Erythroblast (primary cell): ENCODE data around the gene OLA1.

Source experiments
- GATA1 ChIP-seq: IDR thresholded peaks from 2 replicates; pipeline ENCODE4 v1.6.1; 2011; ENCODE audit warnings: low read depth, mild to moderate bottlenecking, control low read depth, low read length, moderate library complexity
- POLR2A ChIP-seq: IDR thresholded peaks from 2 replicates; pipeline ENCODE4 v1.6.1; 2011; ENCODE audit warnings: mild to moderate bottlenecking, low read length

DNA sequence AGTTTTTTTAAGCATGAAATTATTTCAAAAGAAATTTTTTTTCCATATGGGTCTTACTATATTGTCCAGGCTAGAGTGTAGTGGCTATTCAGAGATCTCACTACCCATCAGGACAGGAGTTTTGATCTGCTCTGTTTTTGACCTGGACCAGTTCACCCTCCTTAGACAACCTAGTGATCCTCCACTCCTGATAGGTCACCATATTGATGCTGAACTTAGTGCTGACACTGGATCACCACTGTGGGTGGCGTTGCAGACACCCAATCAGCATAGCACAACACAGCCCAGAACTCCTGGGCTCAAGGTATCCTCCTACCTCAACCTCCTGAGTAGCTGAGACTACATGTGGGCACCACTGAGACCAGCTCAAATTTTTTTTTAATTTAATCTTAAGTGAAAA is 8.2 kb downstream of the OLA1 start:
- TF ChIP-seq POLR2A (no peak), GATA1 (no peak)
